ENCODE results near the gene DOK3. TPM values are rescaled to one million over a fixed set of nuclear protein-coding genes. Genes with fewer than 3 reads are reported as not detected.
"Not testable (repeated sequence)": the region's sequence is repeated elsewhere in the genome, so short reads cannot be mapped to it uniquely, and the experiment has no call there.

DOK3 gene
- total RNA-seq, 1 donor from 2014 or later, result 19.7 TPM

- DNase-seq (ENCODE audit: low spot score), result no peak
Measured at GRCh38 chr5:177535125-177535524, 25.5 kb upstream of the DOK3 start.

GRCh38 chr5:177534433-177534832 is 24.8 kb upstream of the DOK3 start:
- DNase-seq (ENCODE audit: low spot score), result not testable (repeated sequence)

- DNase-seq (ENCODE audit: low spot score), result no peak
Measured at GRCh38 chr5:177531209-177531940, 21.7 kb upstream of the DOK3 start.

GRCh38 chr5:177530638-177531037 is 21.0 kb upstream of the DOK3 start:
- DNase-seq (ENCODE audit: low spot score), result no peak

GRCh38 chr5:177529247-177530203 is 19.9 kb upstream of the DOK3 start:
- DNase-seq (ENCODE audit: low spot score), result no peak

GRCh38 chr5:177528631-177529030 is 19.0 kb upstream of the DOK3 start:
- DNase-seq (ENCODE audit: low spot score), result no peak

- no peak for DNase-seq (ENCODE audit: low spot score)
Measured at GRCh38 chr5:177527595-177527994, 18.0 kb upstream of the DOK3 start.

- DNase-seq (ENCODE audit: low spot score), result no peak
Measured at GRCh38 chr5:177526791-177527190, 17.2 kb upstream of the DOK3 start.

GRCh38 chr5:177526191-177526590 is 16.6 kb upstream of the DOK3 start:
- no peak for DNase-seq (ENCODE audit: low spot score)

GRCh38 chr5:177524941-177525655 is 15.5 kb upstream of the DOK3 start:
- no peak for DNase-seq (ENCODE audit: low spot score)

- DNase-seq (ENCODE audit: low spot score), result no peak
Measured at GRCh38 chr5:177524539-177524900, 14.9 kb upstream of the DOK3 start.

- DNase-seq (ENCODE audit: low spot score), result no peak
Measured at GRCh38 chr5:177523711-177524538, 14.3 kb upstream of the DOK3 start.

- no peak for DNase-seq (ENCODE audit: low spot score)
Measured at GRCh38 chr5:177520916-177521513, 11.4 kb upstream of the DOK3 start.

GRCh38 chr5:177520271-177520670 is 10.6 kb upstream of the DOK3 start:
- no peak for DNase-seq (ENCODE audit: low spot score)

GRCh38 chr5:177519463-177520235 is 10.0 kb upstream of the DOK3 start:
- DNase-seq (ENCODE audit: low spot score), result no peak

- DNase-seq (ENCODE audit: low spot score), result peak; percentile 100
Measured at GRCh38 chr5:177516601-177517568, 7.3 kb upstream of the DOK3 start, which contains the start of gene DDX41. TSS of gene DDX41 (minus strand) at chr5:177516961. CDS start at chr5:177516945, 16 bp downstream.

GRCh38 chr5:177515580-177515979 is 6.0 kb upstream of the DOK3 start:
- DNase-seq (ENCODE audit: low spot score), result no peak

GRCh38 chr5:177514541-177514940 is 4.9 kb upstream of the DOK3 start:
- no peak for DNase-seq (ENCODE audit: low spot score)

GRCh38 chr5:177513500-177513899 is 3.9 kb upstream of the DOK3 start:
- no peak for DNase-seq (ENCODE audit: low spot score)
